C4-2B (cell line): Measurements from ENCODE around the gene NSMCE1.

Experiments used
- H3K27ac ChIP-seq: fragments of 450-650 bp; 2 replicates; pipeline ENCODE4 v1.5.1; 2017
- ZFX ChIP-seq: fragments of 450-650 bp; IDR thresholded peaks from 2 replicates; pipeline ENCODE4 v1.6.1; 2017
- TF ChIP-seq, protein P1 (sequence below): fragments of 450-650 bp; conservative IDR thresholded peaks from 2 replicates; pipeline ENCODE4 v1.5.1; 2017; ENCODE audit warnings: mild to moderate bottlenecking

Gene NSMCE1

GRCh38 chr16:27199235-27199586 lies 69.4 kb downstream of the NSMCE1 start:
- no peak overlapping the region for H3K27ac ChIP-seq
- TF ChIP-seq ZFX, result no peak
- TF ChIP-seq, protein P1, sequence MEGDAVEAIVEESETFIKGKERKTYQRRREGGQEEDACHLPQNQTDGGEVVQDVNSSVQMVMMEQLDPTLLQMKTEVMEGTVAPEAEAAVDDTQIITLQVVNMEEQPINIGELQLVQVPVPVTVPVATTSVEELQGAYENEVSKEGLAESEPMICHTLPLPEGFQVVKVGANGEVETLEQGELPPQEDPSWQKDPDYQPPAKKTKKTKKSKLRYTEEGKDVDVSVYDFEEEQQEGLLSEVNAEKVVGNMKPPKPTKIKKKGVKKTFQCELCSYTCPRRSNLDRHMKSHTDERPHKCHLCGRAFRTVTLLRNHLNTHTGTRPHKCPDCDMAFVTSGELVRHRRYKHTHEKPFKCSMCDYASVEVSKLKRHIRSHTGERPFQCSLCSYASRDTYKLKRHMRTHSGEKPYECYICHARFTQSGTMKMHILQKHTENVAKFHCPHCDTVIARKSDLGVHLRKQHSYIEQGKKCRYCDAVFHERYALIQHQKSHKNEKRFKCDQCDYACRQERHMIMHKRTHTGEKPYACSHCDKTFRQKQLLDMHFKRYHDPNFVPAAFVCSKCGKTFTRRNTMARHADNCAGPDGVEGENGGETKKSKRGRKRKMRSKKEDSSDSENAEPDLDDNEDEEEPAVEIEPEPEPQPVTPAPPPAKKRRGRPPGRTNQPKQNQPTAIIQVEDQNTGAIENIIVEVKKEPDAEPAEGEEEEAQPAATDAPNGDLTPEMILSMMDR, result no peak

DNA sequence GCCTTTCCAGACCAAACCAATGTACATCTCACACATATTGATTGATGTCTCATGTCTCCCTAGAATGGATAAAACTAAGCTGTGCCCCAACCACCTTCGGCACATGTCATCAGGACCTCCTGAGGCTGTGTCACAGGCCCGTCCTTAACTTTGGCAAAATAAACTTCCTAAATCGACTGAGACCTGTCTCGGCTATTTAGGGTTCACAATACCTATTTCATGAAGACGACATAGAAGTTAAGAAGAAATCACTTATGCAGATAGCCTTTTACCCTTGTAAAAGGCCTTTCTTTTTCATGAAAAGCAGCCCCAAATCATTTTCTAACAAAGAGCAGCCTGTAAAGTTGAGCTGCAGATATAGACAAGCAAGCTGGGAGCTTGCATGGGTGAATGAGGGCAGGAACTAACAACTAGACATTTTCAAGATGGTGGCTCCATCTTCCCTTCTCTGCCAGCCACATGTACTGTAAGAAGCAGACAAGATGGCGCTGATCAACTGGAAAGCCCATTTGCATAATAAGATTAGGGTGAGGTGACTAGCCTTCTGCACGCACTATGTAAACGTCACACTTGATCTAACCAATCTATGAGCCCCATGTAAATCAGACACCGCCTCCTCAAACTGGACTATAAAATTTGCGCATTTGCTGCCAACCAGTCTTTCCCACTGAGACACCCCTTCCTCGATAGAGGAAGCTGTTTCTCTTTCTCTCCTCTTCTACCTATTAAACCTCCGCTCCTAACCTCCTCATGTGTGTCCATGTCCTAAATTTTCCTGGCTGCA lies 69.9 kb downstream of the NSMCE1 start:
- TF ChIP-seq, protein P1, result no peak
- no peak for TF ChIP-seq ZFX
- H3K27ac ChIP-seq, result no peak overlapping the region

GRCh38 chr16:27197004-27197403 lies 71.6 kb downstream of the NSMCE1 start:
- H3K27ac ChIP-seq, result no peak overlapping the region
- TF ChIP-seq ZFX, result no peak
- TF ChIP-seq, protein P1, result no peak

DNA sequence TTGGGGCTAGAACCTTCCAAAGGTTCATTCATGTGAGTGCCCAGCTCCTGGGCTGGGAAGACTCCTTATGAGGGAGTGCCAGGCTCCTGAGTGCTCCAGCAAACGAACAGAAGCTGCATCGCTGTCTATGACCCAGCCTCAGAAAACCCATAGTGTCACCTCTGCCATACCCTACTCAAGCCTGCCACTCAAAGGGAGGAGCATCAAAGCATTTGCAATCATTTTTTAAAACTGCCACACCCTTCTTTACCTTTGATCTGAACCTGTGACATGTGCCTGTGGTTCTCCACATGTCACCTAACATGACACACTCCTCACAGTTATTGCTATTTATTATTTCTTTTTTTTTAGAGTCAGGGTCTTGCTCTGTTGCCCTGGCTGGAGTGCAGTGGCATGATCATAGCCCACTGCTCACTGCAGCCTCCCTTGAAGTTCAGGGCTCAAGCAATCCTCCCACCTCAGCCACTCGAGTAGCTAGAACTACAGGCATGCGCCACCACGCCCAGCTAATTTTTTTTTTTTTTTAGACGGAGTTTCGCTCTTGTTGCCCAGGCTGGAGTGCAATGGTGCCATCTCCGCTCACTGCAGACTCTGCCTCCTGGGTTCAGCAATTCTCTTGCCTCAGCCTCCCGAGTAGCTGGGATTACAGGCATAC lies 72.5 kb downstream of the NSMCE1 start:
- H3K27ac ChIP-seq, result no peak overlapping the region
- TF ChIP-seq, protein P1, result no peak
- no peak for TF ChIP-seq ZFX

GRCh38 chr16:27195076-27195741 lies 73.4 kb downstream of the NSMCE1 start:
- TF ChIP-seq ZFX, result no peak
- TF ChIP-seq, protein P1, result no peak
- H3K27ac ChIP-seq, result 0 out of 2 replicates have a peak overlapping the region, but pooled peaks have one; percentile 50

DNA sequence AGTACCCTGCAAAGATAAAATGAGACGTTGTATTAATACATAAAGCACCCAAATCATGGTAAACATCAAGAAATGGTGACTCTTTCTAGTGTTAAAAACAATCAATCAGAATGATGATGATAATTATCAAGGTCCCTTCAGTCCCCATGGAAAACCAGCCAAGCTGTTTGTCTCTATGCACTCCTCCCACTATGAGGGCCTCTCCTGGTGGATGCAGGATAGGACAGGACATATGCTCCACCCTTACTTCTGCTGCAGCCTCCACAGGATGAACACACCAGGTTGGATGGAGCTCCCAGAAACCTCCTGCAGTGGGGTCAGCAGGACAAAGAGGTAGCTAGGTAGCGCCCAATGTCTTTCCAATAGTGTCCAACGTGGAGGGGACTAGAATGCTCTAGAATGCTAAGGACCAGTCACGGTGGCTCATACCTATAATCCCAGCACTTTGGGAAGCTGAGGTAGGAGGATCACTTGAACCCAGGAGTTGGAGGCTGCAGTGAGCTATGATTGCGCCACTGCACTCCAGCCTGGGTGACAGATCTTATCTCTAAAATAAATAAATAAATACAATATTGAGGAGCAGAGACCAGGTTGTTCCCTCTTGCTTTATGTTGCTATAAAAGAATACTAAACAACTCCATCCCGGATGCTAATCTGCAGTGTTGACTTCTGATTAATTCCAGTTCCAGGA lies 75.1 kb downstream of the NSMCE1 start:
- TF ChIP-seq, protein P1, result no peak
- TF ChIP-seq ZFX, result no peak
- peak overlapping the region; percentile 50 for H3K27ac ChIP-seq
